ENCODE data around the gene TNNT3. TPM values are rescaled to one million over a fixed set of nuclear protein-coding genes. Genes with fewer than 3 reads are reported as not detected.

Gene TNNT3
- total RNA-seq, 1 experiment from 2014 or later, result 0.88 TPM

- no peaks in the 10 kb centered on the region for H3K4me1 ChIP-seq
- no peaks in the 10 kb centered on the region for H3K27me3 ChIP-seq (replicated peaks; ENCODE audit: control insufficient read depth, insufficient read depth, low read length)
- CTCF ChIA-PET, result interaction anchor here (0.7 to 3.2 kb wide), 11 partner anchors 10 to 335 kb away, joined by 3 to 49 read pairs (median 5); no protein-coding TSS in a partner anchor
- Mint-ChIP-seq H3K36me3 (ENCODE audit: insufficient read depth, unreplicated experiment) (no peaks in the 10 kb centered on the region), H3K4me3 (ENCODE audit: unreplicated experiment) (no peak overlapping the region), H3K9me3 (ENCODE audit: unreplicated experiment) (no peaks in the 10 kb centered on the region), H3K27me3 (ENCODE audit: insufficient read depth, unreplicated experiment) (no peaks in the 10 kb centered on the region), H3K4me1 (ENCODE audit: low read depth, unreplicated experiment) (no peaks in the 10 kb centered on the region), H3K27ac (ENCODE audit: unreplicated experiment) (no peak overlapping the region)
- H3K9me3 ChIP-seq, result no peaks in the 10 kb centered on the region
- BruUV-seq (replicated peaks), result no TSS peak
- TF ChIP-seq, protein P1, sequence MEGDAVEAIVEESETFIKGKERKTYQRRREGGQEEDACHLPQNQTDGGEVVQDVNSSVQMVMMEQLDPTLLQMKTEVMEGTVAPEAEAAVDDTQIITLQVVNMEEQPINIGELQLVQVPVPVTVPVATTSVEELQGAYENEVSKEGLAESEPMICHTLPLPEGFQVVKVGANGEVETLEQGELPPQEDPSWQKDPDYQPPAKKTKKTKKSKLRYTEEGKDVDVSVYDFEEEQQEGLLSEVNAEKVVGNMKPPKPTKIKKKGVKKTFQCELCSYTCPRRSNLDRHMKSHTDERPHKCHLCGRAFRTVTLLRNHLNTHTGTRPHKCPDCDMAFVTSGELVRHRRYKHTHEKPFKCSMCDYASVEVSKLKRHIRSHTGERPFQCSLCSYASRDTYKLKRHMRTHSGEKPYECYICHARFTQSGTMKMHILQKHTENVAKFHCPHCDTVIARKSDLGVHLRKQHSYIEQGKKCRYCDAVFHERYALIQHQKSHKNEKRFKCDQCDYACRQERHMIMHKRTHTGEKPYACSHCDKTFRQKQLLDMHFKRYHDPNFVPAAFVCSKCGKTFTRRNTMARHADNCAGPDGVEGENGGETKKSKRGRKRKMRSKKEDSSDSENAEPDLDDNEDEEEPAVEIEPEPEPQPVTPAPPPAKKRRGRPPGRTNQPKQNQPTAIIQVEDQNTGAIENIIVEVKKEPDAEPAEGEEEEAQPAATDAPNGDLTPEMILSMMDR (IDR thresholded peaks at IDR 0.05; ENCODE audit: insufficient read depth in 1 of 2, low read depth in 1 of 2, low read length in 1 of 2, severe bottlenecking in 1 of 2, unreplicated experiment in 1 of 2), result no peak
- POLR2A ChIA-PET, result interaction anchor here (0.5 to 1.5 kb wide), 15 partner anchors 8 to 1145 kb away, joined by 3 to 9 read pairs (median 3); partner anchors contain the start of genes H19, SYT8 and TSPAN4
- DNase-seq, result no peak
- no peak overlapping the region for H3K4me3 ChIP-seq (ENCODE audit: low read depth, low read length)
- no peaks in the 10 kb centered on the region for H3K36me3 ChIP-seq (ENCODE audit: control insufficient read depth, insufficient read depth, low read length)
- intact Hi-C loops (cut with micrococcal nuclease; ENCODE audit: unreplicated experiment), result no loop called here
These were observed 68.7 kb downstream of the TNNT3 start for GRCh38 chr11:1988174-1988573.

Small RNA genes within 50 kb of the gene (microRNA-seq; reads per million reads assigned to microRNA genes)
- not detected for gene MIR7847

Other genes starting within 250 kb of the TNNT3 start
- gene KRTAP5-6, start 222.5 kb upstream of the TNNT3 start, total RNA-seq (2022), result not detected in 2 replicates
- 1.3 and 2.7 TPM in 2 replicates for gene IFITM10, start 169.1 kb upstream of the TNNT3 start, total RNA-seq (2022)
- gene CTSD, start 155.8 kb upstream of the TNNT3 start, total RNA-seq (2022), result 328 and 335 TPM in 2 replicates
- 11.3 and 14.9 TPM in 2 replicates for gene SYT8, start 84.7 kb upstream of the TNNT3 start, total RNA-seq (2022)
- 5.7 and 8.6 TPM in 2 replicates for gene TNNI2, start 80.7 kb upstream of the TNNT3 start, total RNA-seq (2022)
- gene LSP1, start 66.6 kb upstream of the TNNT3 start, total RNA-seq (2022), result 1.5 TPM in 1 of 2 replicates, not detected in the other
- not detected in 2 replicates for gene PRR33, start 27.8 kb upstream of the TNNT3 start, total RNA-seq (2022)
- 7.8 and 15.0 TPM in 2 replicates for gene MRPL23, start 27.6 kb downstream of the TNNT3 start, total RNA-seq (2022)
- gene H19, start 78.1 kb downstream of the TNNT3 start, total RNA-seq (2022), result 1.5 TPM in 2 replicates
- gene IGF2, start 219.7 kb downstream of the TNNT3 start, total RNA-seq (2022), result 1,375 and 1,397 TPM in 2 replicates
- not detected in 2 replicates for gene INS, start 241.5 kb downstream of the TNNT3 start, total RNA-seq (2022)

Data from Caco-2 (cell line).